GM23248 (cell line): Measurements from ENCODE around the gene CPPED1.

ENCODE experiments used
- EZH2 ChIP-seq: fragments of 200-600 bp; sonication (generic); IDR thresholded peaks from 2 replicates; pipeline ENCODE4 v1.6.1; 2018; ENCODE audit warnings: antibody characterized with exemption, mild to moderate bottlenecking; ENCODE audit not compliant: insufficient read depth, poor library complexity, severe bottlenecking
- EZH2phosphoT487 ChIP-seq: fragments of 200-600 bp; sonication (generic); IDR thresholded peaks from 2 replicates; pipeline ENCODE4 v1.6.1; 2018; ENCODE audit warnings: antibody characterized with exemption, moderate library complexity, mild to moderate bottlenecking, low read depth; ENCODE audit not compliant: insufficient read depth

DNA sequence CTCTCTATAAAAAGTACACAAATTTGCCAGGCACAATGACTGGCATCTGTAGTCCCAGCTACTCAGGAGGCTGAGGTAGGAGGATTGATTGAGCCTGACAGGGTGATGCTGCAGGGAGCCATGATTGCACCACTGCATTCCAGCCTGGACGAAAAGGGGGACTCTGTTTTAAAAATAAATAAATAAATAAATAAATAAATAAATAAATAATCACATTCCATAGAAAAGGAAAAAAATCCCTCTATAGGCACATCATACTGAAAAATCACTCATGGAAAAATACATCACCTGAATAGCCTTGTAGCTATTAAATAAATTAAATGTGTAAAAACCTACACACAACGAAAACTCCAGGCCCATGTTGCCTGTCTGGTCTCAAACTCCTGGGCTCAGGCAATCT, 56.4 kb downstream of the CPPED1 start:
- TF ChIP-seq EZH2 (no peak), EZH2phosphoT487 (no peak)
